ENCODE data around the gene SP3.

GRCh38 chr2:173997269-173997668, 32.1 kb upstream of the SP3 start:
- TF ChIP-seq CTCF (IDR thresholded peaks at IDR 0.05) = no peak
- no peak for TF ChIP-seq POLR2A (IDR thresholded peaks at IDR 0.05)

Measured in right lobe of liver (tissue), 4 donors.